ENCODE data around the gene UPF1.

The UPF1 gene

GRCh38 chr19:18875726-18876125 lies 44.0 kb downstream of the UPF1 start:
- no peak for DNase-seq (ENCODE audit: low spot score)

GRCh38 chr19:18876865-18877264 lies 45.1 kb downstream of the UPF1 start:
- no peak for DNase-seq (ENCODE audit: low spot score)

- no peak for DNase-seq (ENCODE audit: low spot score)
These were observed 46.5 kb downstream of the UPF1 start for GRCh38 chr19:18878058-18878797.

GRCh38 chr19:18878858-18879578 lies 47.3 kb downstream of the UPF1 start:
- no peak for DNase-seq (ENCODE audit: low spot score)

GRCh38 chr19:18879579-18880373 lies 48.0 kb downstream of the UPF1 start:
- DNase-seq (ENCODE audit: low spot score): no peak

- no peak for DNase-seq (ENCODE audit: low spot score)
These were observed 49.7 kb downstream of the UPF1 start for GRCh38 chr19:18881491-18881890.

- DNase-seq (ENCODE audit: low spot score): no peak
These were observed 52.0 kb downstream of the UPF1 start for GRCh38 chr19:18883526-18884304.

GRCh38 chr19:18886972-18887371 lies 55.2 kb downstream of the UPF1 start:
- DNase-seq (ENCODE audit: low spot score): no peak

- no peak for DNase-seq (ENCODE audit: low spot score)
These were observed 58.4 kb downstream of the UPF1 start for GRCh38 chr19:18889949-18890745.

- peak; percentile 33 for DNase-seq (ENCODE audit: low spot score)
These were observed 62.0 kb downstream of the UPF1 start for GRCh38 chr19:18893587-18894253.

GRCh38 chr19:18894254-18895037 lies 62.7 kb downstream of the UPF1 start:
- DNase-seq (ENCODE audit: low spot score): peak; percentile 98

GRCh38 chr19:18895038-18895823 lies 63.5 kb downstream of the UPF1 start:
- peak; percentile 67 for DNase-seq (ENCODE audit: low spot score)

GRCh38 chr19:18895824-18896341 lies 64.1 kb downstream of the UPF1 start, which contains the start of gene CERS1:
Gene CERS1 (minus strand): TSS chr19:18896158. CDS start chr19:18896072, 86 bp downstream.
- DNase-seq (ENCODE audit: low spot score): peak; percentile 66

GRCh38 chr19:18896421-18896841 lies 64.7 kb downstream of the UPF1 start:
- DNase-seq (ENCODE audit: low spot score): peak; percentile 56

- no peak for DNase-seq (ENCODE audit: low spot score)
These were observed 65.6 kb downstream of the UPF1 start for GRCh38 chr19:18897094-18898029.

GRCh38 chr19:18898081-18898606 lies 66.4 kb downstream of the UPF1 start:
- no peak for DNase-seq (ENCODE audit: low spot score)
